Prostate gland (tissue), 2 donors: ENCODE data around the gene TSHZ1.

Experiments used
- CTCF ChIP-seq, 4 experiments: fragments of 200-600 bp in 2 of 4; fragments of 450-650 bp in 2 of 4; sonication (generic) in 2 of 4; IDR thresholded peaks; 1 replicate in 3 of 4; 2 replicates in 1 of 4; pipeline ENCODE4 v1.5.1; 2016 to 2019; ENCODE audit warnings: antibody characterized with exemption in 4 of 4, mild to moderate bottlenecking in 2 of 4, moderate library complexity in 2 of 4
- POLR2A ChIP-seq: fragments of 450-650 bp; IDR thresholded peaks from one replicate; pipeline ENCODE4 v1.6.1; 2016; ENCODE audit warnings: antibody characterized with exemption, mild to moderate bottlenecking

DNA sequence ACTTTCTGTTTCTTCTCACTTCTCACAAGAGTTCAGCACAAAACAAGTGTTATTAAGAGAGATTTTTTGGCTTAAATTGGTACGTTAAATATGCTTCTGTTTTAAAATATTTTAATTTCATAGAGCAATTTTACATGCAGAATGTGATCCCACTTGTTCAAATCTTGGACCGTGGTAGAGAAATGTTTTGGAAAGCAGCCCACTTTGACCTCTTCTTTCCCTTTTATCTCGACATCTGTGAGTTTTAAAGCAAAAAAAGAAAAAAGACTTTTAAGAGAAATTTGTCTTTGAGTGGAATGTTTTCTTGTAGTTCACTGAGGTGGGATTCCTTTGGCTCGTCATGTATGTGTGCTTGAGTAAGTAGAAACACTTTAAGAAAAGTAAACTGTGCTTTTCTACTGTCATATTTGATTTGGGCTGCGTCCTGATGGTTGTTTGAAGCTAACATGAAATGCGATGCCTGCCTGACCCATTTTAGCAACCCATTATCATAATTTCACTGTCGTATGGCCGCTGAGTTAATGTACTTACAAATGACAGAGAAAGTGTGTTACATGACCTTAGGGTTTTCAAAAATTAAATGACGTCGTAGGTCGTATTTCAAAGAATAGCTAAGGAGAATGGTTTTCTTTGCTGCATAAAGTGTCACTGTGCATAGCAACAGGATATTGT is 54.5 kb downstream of the TSHZ1 start:
- TF ChIP-seq CTCF (IDR thresholded peaks at IDR 0.05): no peak
- TF ChIP-seq POLR2A: no peak
